ENCODE data around the gene PDZD4.

The PDZD4 gene

DNA sequence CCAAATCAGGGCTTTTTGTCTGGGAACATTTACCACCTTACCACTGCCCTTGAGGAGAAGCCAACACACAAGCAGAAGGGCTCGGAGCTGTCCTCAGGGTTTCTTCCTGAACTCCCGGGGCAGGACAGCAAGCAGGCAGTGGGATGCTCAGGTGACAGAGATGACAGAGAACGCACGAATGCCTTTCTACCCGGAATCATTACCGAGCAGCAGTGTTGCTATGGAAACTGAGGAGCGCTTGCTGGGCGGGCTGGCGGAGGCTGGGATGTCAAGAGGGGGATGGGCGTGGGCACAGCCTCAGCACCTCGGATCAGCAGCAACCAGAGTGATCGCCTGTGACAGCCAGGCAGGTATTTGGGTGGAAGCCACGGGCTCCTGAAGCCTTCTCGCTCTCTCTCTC, 18.1 kb downstream of the PDZD4 start:
- no peak for DNase-seq (ENCODE audit: low spot score)

GRCh38 chrX:153807976-153808375, 22.4 kb downstream of the PDZD4 start:
- no peak for DNase-seq (ENCODE audit: low spot score)

DNA sequence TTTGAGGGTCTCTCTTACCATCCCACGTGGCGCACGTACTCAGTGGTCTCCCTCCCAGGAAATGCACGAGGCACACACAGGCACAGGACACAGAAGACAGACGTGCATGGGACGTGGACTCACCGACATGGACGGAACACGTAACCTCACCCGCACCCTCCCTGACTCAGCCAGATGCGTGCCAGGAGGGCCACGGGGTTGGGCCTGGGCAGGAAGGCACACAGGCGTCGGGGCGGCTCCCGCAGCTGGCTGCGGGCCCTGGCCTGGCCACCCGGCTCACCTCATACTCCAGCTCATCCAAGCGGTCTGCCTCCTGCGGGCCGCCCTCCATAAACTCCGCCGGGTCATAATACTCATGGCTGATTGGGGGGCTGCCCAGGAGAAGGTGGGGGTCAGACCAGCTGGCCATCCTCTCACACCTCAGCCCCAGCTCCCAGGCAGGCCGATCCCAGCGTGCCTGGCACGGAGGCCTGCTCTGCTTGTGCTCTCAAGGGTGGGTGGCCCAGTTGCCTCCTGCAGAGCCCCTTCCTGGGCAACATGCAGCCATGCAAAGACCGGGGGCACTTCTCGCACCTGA, 23.3 kb downstream of the PDZD4 start:
- no peak for DNase-seq (ENCODE audit: low spot score)

GRCh38 chrX:153805436-153805835, 24.9 kb downstream of the PDZD4 start:
- DNase-seq (ENCODE audit: low spot score) = no peak

GRCh38 chrX:153804621-153805020, 25.7 kb downstream of the PDZD4 start:
- no peak for DNase-seq (ENCODE audit: low spot score)

GRCh38 chrX:153804100-153804595, 26.2 kb downstream of the PDZD4 start:
- DNase-seq (ENCODE audit: low spot score) = no peak

DNA sequence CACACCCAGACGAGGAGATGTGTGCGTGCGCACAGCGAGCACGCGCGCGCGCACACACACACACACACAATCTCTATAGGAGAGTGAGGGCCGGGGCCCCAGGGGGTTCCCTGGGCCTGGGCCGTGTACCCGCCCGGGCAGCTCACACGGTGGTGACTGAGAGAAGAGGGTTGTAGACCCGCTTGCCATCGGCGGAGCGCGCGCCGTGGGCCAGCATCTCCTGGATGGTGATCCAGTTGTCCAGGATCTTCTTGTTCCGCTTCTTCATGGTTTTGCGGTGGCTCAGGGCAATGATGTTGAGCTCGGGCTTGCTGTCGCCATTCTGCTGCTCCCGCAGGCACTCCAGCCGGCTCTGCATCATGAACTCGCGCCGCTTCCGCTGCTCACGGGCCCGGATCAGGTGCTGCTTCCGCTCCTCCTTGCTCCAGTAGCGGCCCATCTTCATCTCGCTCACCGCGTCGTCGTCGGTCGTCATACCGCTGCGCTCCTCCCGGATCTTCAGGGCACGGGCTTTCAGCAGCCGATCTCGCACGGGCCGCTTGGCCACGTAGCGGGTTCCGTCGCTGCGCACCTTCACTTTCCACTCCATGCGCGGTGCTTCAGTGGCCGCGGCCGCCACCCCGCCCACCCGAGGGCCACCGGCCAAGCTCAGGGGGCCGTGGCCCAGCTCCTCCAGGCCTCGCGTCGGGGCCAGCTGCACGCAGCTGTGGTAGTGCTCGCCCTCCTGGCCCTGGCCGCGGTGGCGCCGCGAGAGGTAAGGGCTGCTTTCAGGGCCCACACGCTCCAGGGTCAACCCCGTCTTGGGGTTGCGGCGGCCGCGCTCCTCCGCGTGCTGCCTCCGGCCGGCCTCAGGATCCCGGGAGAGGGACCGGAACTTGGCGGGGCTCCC, 26.9 kb downstream of the PDZD4 start:
- DNase-seq (ENCODE audit: low spot score) = no peak

GRCh38 chrX:153802513-153803045, 27.8 kb downstream of the PDZD4 start:
- DNase-seq (ENCODE audit: low spot score) = no peak

GRCh38 chrX:153801669-153802068, 28.7 kb downstream of the PDZD4 start:
- no peak for DNase-seq (ENCODE audit: low spot score)

- DNase-seq (ENCODE audit: low spot score) = no peak
These were observed 29.6 kb downstream of the PDZD4 start for GRCh38 chrX:153800746-153801145.

- no peak for DNase-seq (ENCODE audit: low spot score)
These were observed 30.1 kb downstream of the PDZD4 start for GRCh38 chrX:153800177-153800722.

DNA sequence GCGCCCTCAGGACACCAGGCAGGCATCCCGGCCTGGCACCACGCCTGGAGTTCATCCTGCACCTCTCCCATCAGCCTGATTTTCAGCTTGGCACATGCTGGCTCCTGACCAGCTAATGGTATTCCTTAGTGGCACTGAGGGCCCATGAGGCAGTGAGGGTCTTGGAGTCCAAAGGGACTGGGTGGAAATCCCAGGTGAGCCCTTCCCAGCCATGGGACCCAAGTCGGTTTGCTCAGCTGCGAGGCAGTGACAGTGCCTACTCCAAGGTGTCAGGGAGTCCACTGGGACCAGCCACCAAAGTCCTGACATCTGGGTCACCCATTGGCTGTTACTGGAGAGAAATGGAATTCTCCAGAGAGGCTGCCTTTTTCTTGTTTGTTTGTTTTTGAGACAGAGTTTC, 31.0 kb downstream of the PDZD4 start:
- DNase-seq (ENCODE audit: low spot score) = no peak

- DNase-seq (ENCODE audit: low spot score) = no peak
These were observed 32.8 kb downstream of the PDZD4 start for GRCh38 chrX:153797415-153798015.

DNA sequence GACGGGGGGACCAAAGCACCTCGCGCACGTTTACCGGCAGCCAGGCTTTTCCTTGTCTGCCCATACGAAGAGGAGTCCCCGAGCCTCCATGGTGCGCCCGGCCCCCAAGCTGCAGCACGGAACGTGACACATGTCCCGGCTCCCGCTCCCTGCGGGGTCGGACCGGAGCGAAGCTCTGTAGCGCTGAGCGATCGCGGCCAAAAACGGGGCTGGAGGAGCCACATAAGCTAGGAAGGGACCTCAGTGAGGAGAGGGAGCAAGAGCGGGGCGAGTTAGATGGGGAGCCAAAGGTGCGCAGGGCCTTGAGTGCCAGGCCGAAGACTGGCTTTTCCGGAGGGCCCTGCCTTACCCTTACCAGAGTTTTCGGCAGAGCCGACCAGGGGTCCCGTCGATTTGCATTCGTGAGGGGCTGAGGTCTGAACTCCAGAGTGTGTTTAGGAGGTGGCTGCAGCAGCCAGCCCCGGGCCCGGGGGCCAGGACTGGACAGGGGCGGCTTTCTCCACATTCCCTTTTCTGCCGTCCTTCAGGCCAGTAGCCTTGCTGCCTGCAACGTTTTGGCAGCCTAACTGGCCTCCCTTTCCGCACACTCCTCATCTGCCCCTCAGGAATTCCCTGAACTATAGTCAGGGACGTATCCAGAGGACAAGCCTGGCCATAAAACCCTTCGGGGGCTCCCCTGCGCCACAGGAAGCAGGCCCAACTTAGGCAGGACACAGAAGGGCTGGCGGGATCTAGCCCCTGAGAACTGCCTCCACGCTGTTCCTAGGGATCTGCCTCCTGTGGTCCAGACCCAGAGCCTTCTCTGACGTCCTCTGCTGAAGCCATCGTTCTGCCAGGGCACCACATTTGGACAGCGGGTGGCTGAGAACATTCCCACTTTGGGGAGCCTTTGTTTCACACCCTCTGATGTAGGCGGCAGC, 35.2 kb downstream of the PDZD4 start:
- peak; percentile 23 for DNase-seq (ENCODE audit: low spot score)

DNA sequence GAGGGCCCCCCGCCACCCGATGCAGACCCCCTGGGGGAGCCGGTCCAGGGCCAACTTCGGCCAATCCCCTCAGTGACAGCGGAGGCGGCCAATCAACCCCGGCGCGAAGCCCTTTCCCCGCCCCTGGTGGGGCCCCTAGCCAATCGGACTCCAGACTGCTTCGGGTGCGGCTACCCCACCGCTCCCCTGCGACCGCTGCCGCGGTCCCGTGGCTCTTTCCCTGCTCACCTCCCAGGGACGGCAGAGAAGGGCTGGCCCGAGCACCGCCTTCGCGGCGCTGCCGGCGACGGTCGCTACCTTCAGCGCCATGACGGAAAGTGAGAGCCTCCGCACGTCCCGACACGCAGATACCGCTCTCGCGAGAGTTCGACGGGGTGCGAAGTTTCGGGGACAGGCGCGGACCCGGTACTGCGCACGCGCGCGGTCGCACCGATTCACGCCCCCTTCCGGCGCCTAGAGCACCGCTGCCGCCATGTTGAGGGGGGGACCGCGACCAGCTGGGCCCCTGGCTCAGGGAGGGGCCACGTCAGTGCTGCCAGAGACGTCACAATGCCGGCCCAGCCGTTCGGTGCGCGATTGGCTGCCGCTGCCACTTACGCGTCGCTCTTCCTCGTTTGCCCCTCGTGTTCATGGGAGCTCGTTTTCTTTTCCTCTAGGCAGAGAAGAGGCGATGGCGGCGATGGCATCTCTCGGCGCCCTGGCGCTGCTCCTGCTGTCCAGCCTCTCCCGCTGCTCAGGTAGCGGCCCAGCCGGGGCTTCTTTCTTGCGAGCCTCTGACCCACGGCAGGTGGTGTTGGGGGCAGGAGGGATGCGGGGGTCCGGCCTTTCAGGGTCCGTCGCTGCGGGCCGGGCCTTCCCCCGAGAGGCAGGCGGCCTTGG, 36.1 kb downstream of the PDZD4 start, which contains the start of the genes IDH3G and SSR4:
IDH3G (minus strand) TSS at position 358 of the 879 bp plus-strand sequence; CDS start at position 309, 49 bp downstream.
SSR4 (plus strand) TSS at position 651 of the 879 bp plus-strand sequence; CDS start at position 671, 20 bp downstream.
- peak; percentile 96 for DNase-seq (ENCODE audit: low spot score)

DNA sequence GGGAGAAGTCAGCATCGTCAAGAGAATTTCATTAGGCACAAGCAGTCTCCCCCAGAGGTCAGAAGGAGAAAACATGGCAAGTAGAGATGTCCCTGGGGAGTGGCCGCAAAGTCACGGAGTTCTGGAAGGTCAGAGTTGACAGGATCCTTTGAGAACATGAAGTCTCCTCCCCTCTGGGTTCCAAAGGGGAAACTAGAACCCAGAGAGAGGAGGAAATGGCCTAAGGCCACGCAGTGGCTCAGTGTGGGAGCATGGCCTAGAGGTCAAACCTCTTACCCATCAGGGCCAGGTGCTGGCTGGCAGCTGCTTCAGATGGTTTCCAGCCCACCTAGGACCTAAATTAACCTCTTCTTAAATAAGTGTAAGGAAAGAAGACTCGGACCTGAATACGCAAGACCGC, 37.1 kb downstream of the PDZD4 start:
- no peak for DNase-seq (ENCODE audit: low spot score)

GRCh38 chrX:153792368-153792767, 38.0 kb downstream of the PDZD4 start:
- DNase-seq (ENCODE audit: low spot score) = no peak

GRCh38 chrX:153791104-153791852, 39.1 kb downstream of the PDZD4 start:
- no peak for DNase-seq (ENCODE audit: low spot score)

- DNase-seq (ENCODE audit: low spot score) = no peak
These were observed 40.7 kb downstream of the PDZD4 start for GRCh38 chrX:153789654-153790053.

Data from AG08395 (cell line).